ENCODE results near the gene C20orf144. TPM values are rescaled to one million over a fixed set of nuclear protein-coding genes. Genes with fewer than 3 reads are reported as not detected.

C20orf144 gene
- polyA plus RNA-seq, 2 of the 4 experiments (the other 2 are of a cell fraction) = 0.10 to 0.12 TPM

- POLR2A ChIA-PET = interaction anchor here (1.1 kb wide), 1 partner anchor 21 kb away, joined by 4 read pairs; no protein-coding TSS in a partner anchor
- no peak for ATAC-seq
- Histone ChIP-seq H3K4me3 (peak overlapping the region; percentile 85), H3K4me1 (peaks cover 24% of the 10 kb centered on the region), H3K4me2 (peak overlapping the region; percentile 96), H3K9me3 (no peaks in the 10 kb centered on the region), H3K27ac (peak overlapping the region; percentile 77 to 93)
- CTCF ChIA-PET = interaction anchor here (0.6 to 1.8 kb wide), 4 partner anchors 9 to 382 kb away, joined by 3 to 8 read pairs (median 4); no protein-coding TSS in a partner anchor
- no peak for TF ChIP-seq NPAS2 (CRISPR knock-in tag; IDR thresholded peaks at IDR 0.05; ENCODE audit: borderline replicate concordance)
- TF ChIP-seq MYC (IDR thresholded peaks at IDR 0.05; ENCODE audit: borderline replicate concordance, low read length) = no peak
- TF ChIP-seq TFCP2L1 (CRISPR knock-in tag; IDR thresholded peaks at IDR 0.05) = no peak
- TF ChIP-seq NR3C1 (IDR thresholded peaks at IDR 0.05) = no peak
- no peak for TF ChIP-seq BHLHE40 (IDR thresholded peaks at IDR 0.05; ENCODE audit: low read depth, low read length)
- no peak for TF ChIP-seq CHD2 (IDR thresholded peaks at IDR 0.05; ENCODE audit: low read length, partially characterized antibody)
- no peak for TF ChIP-seq TP53 (CRISPR knock-in tag; IDR thresholded peaks at IDR 0.05)
- TF ChIP-seq RCOR1 (IDR thresholded peaks at IDR 0.05; ENCODE audit: low read depth, low read length) = no peak
- TF ChIP-seq PHF8 (IDR thresholded peaks at IDR 0.05; ENCODE audit: borderline replicate concordance, low read depth) = no peak
- DNase-seq (ENCODE audit: low read depth in 1 of 2, low spot score in 1 of 2) = no peak
- FAIRE-seq = no peak
- 55% methylated on average over 10 of the region's 10 CpGs for WGBS (ENCODE audit: missing lambda C conversion rate)
Observed at GRCh38 chr20:33684533-33685327, 22.6 kb downstream of the C20orf144 start.

DNA sequence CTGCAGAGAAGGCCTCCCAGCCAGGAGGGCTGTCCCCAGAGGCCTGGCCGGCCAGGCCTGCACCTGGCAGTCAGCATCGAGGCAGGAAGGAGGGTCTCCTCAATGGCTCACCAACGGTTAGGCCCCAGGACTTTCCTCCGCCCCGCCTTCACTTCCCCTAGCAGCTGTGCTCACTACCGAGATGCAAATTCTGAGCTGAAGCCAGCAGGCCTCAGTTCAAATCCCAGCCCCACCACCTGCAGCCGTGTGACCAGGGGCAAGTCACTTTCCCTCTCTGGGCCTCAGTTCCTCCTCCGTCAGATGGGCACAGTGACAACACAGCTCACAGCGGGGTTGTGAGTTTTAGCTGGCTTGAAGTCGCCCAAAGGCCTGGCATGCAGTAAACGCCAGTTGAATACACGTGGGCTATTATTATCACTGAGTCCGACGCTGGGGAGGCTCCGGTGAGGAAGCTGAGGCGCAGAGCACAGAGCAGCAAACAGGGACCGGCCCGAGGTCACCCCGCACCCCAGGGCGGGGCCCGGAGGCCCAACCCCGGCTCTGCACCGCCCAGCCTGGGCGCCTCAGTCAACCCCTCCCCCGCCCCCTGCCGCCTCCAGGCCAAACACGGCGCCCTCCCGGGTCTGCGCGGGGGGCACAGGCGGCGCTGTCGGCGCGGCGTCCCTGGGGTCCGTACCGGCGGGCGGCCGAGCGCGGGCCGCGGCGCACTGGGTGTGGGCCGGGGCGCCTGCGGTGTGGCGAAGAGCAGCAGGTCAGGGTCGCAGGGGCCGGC, 23.4 kb downstream of the C20orf144 start:
- DNase-seq (ENCODE audit: low read depth in 1 of 2, low spot score in 1 of 2) (peak in 1 of 2 experiments; percentile 48), FAIRE-seq (no peak), ATAC-seq (peak; percentile 60 to 63)
- H3K4me1 ChIP-seq = peaks cover 24% of the 10 kb centered on the region
- no peaks in the 10 kb centered on the region for H3K9me3 ChIP-seq
- CTCF ChIA-PET = interaction anchor here (0.6 to 1.8 kb wide), 3 partner anchors 10 to 381 kb away, joined by 3 to 8 read pairs (median 3); no protein-coding TSS in a partner anchor
- H3K4me3 ChIP-seq = peak overlapping the region; percentile 85
- TF ChIP-seq ESRRA (IDR thresholded peaks at IDR 0.05; ENCODE audit: borderline replicate concordance, low read length) (no peak), FOSB (CRISPR knock-in tag; IDR thresholded peaks at IDR 0.05) (no peak), GATA3 (IDR thresholded peaks at IDR 0.05; ENCODE audit: borderline replicate concordance) (no peak), RAD21 (conservative IDR thresholded peaks at IDR 0.05 in 1 of 2, IDR thresholded peaks at IDR 0.05 in 1 of 2) (no peak), CTCF (IDR thresholded peaks at IDR 0.05) (no peak), RFX5 (IDR thresholded peaks at IDR 0.05) (no peak), RCOR1 (IDR thresholded peaks at IDR 0.05; ENCODE audit: low read depth, low read length) (no peak)
- TF ChIP-seq, protein P1, sequence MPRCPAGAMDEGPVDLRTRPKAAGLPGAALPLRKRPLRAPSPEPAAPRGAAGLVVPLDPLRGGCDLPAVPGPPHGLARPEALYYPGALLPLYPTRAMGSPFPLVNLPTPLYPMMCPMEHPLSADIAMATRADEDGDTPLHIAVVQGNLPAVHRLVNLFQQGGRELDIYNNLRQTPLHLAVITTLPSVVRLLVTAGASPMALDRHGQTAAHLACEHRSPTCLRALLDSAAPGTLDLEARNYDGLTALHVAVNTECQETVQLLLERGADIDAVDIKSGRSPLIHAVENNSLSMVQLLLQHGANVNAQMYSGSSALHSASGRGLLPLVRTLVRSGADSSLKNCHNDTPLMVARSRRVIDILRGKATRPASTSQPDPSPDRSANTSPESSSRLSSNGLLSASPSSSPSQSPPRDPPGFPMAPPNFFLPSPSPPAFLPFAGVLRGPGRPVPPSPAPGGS (IDR thresholded peaks at IDR 0.05) = peak; percentile 21; the same call in 1 of the 3 replicates
- POLR2A ChIA-PET = interaction anchor here (1.1 kb wide), 1 partner anchor 22 kb away, joined by 4 read pairs; no protein-coding TSS in a partner anchor
- 8% methylated on average over 10 of the region's 53 CpGs for WGBS (ENCODE audit: missing lambda C conversion rate)
- H3K4me2 ChIP-seq = peak overlapping the region; percentile 96
- H3K27ac ChIP-seq = peak overlapping the region; percentile 77 to 93

Measured in A549 (cell line).